ENCODE results near the gene HYCC2.
"Not testable (repeated sequence)": the region's sequence is repeated elsewhere in the genome, so short reads cannot be mapped to it uniquely, and the experiment has no call there.

The HYCC2 gene

DNA sequence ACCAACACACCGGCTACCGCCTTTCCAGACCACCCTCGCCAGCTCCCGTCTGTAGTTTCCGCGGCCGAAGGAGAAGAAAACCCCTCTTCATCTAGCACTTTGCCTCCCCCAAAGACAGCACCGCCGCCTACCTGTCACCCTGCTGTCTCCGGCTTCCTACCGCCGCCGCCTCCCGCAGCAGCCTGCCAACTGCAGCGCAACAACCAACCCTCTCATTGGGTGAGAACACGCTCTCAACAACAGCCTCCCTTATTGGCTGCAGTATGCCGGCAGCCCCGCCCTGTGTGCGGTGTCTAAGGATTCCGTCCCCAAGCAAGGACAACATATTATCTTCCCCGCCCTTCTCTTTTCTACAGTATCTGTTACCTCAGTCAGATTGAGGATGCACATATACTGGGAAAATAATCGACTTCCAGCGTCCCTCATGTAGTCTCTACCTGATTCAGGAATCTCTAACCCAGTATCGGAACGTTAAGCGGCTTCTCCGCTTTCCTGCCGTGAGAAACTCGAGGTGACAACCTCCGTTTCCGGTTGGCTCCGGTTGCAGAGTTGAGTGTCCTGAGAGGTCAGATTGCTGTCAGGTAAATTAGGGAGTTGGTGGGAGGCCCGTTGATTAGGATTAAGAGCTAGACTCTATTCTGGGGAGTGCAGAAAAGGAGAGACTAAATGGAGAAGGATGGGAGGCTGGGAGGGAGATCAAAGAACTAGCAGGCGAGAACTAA lies at the start of gene HYCC2, which contains the start of gene NDUFB3:
Gene HYCC2, minus strand, starts transcription at position 193 of the 722 bp plus-strand sequence. CDS start 47,662 bp downstream, outside the sequence.
Gene NDUFB3, plus strand, starts transcription at position 523 of the 722 bp plus-strand sequence. CDS start 6,882 bp downstream, outside the sequence.
- peak; percentile 80 for DNase-seq (ENCODE audit: low read depth, low spot score)

DNA sequence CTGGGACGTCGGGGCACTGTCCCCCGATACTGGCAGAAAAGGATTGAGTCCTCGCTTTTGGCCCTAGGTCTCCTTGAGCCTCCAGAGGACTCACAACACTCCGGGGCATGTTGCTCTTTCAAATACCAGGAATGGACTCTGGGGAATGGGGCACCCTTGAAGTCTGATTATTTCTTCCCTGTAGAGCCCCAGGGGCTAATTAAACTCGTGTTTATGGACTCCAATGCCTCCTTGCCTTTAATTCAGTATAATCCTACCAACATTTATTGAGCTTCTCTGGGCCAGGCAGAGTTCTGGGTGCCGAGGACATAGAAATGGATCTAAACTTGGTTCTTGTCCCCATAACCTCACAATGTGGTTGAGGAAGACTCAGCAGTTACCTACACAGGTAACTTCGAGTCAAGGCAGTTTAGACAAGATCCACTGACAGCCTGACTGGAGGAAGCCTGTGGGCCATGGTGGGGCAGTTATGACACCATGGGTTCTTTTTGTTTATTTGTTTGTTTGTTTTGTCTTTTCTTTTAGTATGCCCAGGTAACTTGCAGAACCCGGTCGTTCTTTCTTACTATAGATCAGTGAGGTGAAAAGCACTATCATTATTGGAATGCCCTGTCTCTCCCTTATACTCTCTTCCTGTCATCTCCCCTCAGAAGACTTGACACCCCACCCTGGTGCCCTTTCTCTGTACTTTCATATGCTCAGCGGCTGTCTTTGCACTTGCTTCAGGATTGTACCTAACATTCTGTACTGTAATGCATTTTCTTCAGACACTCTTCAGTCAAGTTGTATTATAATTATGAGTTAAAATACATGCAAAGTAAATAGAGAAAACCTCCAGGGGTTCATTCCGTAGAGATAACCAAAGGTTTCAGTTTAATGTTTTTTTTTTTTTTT lies 47.7 kb upstream of the HYCC2 start:
- DNase-seq (ENCODE audit: low read depth, low spot score), result no peak

DNA sequence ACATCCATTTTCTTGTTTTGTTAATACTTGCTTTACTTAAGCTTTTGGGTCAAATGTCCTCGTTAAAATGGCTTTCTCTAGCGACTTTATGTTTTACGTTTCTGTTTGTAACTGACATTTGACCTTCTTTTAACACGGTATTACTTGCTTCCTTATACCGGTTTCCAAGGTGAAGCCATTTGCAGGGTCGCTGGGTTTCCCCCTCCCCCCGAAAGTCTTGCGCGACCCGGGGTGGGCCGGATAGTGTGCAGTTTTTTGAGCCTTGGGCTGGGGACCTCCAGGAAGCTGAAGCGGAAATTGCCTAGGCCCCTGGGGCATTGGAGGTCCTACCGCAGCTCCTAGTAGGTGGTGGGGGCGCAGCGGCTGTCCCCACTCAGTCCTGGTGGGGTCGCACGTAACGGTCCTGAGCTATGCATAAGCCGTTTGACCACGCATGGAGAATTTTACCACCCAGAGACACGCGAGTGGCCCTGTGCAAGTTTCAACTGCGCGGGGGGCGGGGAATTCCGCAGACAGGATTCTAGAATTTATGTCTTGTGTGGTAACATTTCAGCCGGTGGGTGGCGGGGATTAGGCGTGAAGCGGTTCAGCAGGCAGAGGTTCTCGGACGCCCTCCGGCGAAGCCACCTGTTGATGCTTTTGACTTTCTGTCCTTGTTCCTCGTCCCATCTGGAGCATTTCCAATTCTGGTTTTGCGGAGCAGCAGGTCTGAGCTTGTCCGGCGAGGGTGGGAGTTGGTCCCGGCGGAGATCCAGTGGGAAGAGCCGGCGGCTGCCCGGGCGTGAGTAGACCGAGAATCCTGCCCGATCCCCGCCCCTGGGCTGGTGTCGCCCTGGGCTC lies 46.9 kb upstream of the HYCC2 start:
- DNase-seq (ENCODE audit: low read depth, low spot score), result no peak

DNA sequence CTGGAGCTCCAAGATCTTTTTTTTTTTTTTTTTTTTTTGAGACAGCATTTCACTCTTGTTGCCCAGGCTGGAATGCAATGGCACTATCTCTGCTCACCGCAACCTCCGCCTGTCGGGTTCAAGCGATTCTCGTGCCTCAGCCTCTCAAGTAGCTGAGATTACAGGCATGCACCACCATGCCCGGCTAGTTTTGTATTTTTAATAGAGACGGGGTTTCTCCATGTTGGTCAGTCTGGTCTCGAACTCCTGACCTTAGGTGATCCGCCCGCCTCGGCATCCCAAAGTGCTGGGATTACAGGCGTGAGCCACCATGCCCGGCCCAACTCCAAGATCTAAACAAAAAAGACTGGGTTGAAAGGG lies 46.2 kb upstream of the HYCC2 start:
- not testable (repeated sequence) for DNase-seq (ENCODE audit: low read depth, low spot score)

DNA sequence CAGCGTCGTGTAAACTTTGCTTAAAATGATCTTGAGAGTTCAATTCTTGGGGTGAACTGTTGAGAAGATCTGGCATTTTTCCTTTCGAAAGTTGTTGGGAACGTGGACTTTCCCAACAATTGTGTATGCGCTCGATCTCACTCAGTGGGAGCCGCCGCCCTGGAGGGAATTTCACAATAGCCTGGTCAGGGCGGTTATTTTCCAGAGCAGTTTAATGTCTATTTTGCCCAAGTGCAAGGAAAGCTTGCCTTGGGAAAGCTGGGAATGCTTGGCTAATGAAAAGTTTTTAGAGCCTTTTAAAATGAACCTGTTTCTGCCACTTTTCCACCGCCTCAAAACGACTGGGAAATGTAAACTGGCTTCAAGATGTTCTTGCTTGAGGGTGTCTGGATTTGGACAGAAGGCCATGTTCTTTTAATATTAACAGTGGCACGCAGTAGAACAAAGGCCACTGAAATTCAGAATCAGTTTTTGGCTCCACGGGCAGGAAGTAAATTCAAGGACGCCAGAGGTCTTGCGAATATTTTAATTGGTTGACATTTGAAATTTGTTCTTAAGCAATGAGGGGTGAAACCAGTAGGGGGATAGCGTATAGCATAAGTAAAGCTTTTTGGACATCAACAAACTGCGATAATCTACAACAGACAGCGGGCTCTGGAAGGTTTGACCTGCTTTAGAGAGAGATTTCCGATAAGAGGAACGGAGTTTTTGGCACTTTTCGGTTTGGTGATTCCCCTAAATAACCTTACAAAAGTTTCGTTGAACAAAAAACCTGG lies 45.7 kb upstream of the HYCC2 start:
- no peak for DNase-seq (ENCODE audit: low read depth, low spot score)

DNA sequence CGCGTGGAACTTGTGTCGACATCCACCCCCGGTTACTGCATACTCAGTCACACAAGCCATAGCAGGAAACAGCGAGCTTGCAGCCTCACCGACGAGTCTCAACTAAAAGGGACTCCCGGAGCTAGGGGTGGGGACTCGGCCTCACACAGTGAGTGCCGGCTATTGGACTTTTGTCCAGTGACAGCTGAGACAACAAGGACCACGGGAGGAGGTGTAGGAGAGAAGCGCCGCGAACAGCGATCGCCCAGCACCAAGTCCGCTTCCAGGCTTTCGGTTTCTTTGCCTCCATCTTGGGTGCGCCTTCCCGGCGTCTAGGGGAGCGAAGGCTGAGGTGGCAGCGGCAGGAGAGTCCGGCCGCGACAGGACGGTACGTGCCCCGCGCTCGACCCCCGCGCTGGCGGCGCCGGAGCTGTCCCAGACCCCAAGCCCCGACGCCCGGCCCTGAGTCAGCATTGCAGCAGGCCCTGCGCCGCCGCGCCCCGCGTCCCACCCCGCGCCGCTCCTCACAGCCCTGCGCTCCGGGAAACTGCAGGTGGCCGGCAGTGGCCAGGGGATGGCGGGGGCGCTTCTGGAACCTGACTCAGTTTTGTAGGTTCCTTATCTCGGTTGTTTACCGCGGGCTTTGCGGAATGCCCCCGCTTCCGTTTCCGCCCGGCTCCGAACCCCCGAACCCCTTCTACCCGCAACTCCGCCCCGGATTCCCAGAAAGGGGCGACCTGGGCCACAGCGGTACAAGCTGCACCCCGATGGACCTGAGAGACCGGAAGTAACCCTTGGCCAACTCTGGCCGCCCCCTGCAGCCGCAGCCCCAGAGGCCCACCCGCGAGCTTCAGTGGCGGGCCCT lies 44.9 kb upstream of the HYCC2 start, which contains the start of gene CFLAR:
Gene CFLAR, plus strand, starts transcription at position 50 of the 844 bp plus-strand sequence. CDS start 13,702 bp downstream, outside the sequence.
- no peak for DNase-seq (ENCODE audit: low read depth, low spot score)

DNA sequence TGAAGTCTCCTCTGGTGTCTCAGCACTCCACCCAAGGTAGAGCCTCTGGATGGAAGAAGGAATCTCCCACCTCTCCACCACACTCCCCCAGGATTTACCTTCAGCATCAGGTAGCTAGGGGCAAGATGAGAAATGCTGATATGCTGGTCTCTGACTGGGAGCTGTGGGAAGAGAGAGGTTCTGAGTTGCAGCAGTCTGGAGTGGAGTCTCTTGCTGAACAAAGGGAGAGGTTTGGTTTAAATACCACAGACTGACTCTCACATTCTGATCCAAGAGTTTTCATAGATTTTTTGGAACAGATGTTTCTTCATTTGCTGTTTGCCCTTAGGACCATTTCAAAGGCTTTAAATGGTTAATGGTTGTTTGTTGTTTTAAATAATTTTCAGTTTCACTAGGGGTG lies 43.4 kb upstream of the HYCC2 start:
- no peak for DNase-seq (ENCODE audit: low read depth, low spot score)

DNA sequence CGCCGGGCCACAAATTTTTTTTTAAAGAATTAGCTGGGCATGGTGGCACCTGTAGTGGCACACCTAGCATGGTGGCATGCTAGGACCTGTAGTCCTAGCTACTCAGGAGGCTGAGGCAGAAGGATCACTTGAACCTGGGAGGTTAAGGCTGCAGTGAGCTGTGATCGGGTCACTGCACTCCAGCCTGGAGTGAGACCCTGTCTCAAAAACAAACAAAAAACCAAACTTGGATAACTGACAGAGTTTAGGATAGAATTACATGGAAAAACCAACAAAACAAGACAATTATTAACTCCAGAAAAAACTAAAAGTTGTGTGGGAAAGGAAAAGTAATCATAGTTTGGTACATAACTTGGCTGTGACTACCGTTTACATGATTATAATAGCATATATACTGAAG lies 42.9 kb upstream of the HYCC2 start:
- no peak for DNase-seq (ENCODE audit: low read depth, low spot score)

DNA sequence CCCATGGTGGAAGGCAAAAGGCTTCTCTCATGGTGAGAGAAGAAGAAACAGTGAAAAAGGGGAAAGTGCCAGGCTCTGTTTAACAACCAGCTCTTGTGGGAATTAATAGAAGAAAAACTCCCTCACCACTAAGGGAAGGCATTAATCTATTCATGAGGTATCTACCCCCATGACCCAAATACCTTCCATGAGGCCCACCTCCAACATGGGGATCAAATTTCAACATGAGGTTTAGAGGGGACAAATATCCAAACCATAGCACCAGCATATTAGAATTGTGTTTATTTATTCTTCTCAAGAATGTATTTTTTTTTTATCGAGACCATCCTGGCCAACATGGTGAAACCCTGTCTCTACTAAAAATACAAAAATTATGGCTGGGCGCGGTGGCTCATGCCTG lies 39.6 kb upstream of the HYCC2 start:
- no peak for DNase-seq (ENCODE audit: low read depth, low spot score)

DNA sequence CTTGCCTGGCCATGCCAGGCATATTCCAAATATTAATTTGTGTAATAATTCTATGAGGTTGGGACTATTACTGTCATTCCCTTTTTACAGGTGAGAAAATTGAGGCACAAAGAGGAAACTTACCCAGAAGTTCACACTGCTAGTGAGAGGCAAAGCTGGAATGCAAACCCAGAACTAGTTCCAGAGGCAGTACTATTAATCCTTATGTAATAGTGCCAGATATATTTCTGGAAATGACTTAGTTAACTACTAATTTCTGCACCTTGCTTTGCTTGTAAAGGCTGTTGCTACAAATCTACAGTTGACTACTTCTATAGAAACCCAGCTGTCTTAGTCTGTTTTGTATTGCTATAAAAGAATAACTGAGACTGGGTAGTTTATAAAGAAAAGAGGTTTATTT lies 39.1 kb upstream of the HYCC2 start:
- no peak for DNase-seq (ENCODE audit: low read depth, low spot score)

DNA sequence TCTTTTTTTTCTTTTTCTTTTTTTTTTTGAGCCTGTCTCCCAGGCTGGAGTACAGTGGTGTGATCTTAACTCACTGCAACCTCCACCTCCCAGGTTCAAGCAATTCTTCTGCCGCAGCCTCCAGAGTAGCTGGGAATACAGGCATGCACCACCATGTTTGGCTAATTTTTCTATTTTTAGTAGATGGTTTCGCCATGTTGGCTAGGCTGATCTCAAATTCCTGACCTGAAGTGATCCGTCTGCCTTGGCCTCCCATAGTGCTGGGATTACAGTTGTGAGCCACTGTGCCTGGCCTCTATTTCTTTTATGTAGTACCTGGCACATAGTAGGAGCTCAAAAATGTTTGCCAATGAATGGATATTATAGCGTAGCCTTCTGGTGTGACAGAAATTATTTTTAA lies 37.7 kb upstream of the HYCC2 start:
- no peak for DNase-seq (ENCODE audit: low read depth, low spot score)

DNA sequence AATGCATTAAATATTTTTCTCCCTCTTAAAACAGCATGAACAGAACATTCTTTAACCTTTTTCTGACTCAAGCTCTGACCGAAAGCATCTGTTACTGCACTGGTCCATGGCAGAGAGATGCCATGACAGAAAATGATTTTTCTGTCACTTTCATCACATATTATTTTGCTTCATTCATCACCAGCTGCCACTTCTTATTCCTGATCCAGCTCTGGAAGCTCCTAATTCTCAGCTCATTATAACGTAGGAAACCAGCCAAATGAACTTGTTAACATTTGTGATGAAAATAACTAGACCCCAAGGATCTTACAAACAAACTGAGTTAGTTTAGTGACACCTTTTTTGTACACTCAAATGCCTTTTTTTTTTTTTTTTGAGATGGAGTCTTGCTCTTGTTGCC lies 36.9 kb upstream of the HYCC2 start:
- DNase-seq (ENCODE audit: low read depth, low spot score), result no peak

DNA sequence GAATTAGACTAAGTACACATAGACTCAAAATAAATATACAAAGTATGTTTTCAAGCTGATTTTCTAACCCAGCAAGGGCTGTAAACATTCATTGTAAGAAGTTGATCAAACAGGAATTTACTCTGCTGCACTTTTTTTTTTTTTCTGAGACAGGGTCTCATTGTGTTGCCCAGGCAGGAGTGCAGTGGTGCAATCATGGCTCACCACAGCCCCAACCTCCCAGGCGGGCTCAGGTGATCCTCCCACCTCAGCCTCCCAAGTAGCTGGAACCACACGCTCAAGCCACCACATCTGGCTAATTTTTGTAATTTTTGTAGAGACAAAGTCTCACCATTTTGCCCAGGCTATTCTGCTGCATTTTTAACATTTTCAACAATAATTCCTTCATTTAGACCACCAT lies 36.2 kb upstream of the HYCC2 start:
- DNase-seq (ENCODE audit: low read depth, low spot score), result no peak

DNA sequence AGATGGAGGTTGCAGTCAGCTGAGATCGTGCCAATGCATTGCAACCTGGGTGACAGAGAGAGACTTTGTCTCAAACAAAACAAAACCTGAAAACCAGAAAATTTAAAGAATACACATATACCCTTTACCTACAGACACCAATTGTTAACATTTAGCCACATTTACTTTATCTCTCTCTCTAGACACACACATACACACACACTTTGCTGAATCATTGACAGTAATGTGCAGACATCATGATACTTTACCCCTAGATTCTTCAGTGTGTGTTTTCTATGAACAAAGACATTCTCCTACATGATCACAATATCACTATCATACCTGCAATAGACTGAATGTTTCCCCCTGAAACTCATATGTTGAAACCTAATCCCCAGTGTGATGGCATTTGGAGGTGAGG lies 34.3 kb upstream of the HYCC2 start:
- DNase-seq (ENCODE audit: low read depth, low spot score), result no peak

DNA sequence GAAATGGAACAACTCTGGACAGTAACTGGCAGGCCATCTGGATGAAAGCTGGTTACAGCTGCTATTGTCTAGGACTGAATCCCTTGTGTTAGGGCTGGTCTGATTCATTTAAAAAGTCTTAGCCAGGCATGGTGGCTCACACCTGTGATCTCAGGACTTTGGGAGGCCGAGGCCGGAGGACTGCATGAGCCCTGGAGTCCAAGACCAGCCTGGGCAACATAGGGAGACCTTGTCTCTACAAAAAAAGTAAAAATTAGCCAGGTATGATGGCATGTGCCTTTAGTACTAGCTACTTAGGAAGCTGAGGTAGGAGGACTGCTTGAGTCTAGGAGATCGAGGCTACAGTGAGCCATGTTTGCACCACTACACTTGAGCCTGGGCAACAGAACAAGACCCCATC lies 29.0 kb upstream of the HYCC2 start:
- DNase-seq (ENCODE audit: low read depth, low spot score), result no peak

DNA sequence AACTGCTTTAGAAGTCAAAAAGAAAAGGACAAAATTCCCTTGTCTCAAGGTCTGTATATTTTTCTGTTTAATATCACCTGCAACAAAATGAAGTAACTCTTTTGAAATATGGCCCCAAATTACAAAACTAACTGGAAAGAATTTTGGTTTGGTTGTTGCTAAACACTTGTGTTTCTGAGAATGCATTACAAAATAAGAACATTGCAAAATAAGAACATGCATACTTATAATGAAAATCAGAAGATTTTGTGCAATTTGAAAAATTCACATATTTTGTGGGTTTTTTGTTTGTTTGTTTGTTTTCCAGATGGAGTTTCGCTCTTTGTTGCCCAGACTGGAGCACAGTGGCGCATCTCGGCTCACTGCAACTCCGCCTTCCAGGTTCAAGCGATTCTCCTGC lies 22.1 kb upstream of the HYCC2 start:
- no peak for DNase-seq (ENCODE audit: low read depth, low spot score)

DNA sequence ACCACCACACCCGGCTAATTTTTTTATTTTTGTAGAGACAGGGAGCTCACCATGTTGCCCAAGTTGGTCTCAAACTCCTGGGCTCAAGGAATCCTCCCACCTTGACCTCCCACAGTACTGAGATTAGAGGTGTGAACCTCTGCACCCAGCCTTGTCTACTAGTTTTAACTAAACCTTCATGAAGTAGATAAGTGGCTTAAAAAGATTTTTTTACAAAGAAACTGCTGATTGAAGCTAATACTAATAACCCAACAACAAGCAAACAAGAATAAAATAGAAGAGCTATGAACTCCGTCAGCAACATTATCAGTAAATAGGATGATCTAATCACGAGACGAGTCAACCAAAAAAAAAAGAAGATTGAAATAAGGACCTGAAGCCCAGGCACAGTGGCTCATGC lies 19.1 kb upstream of the HYCC2 start:
- DNase-seq (ENCODE audit: low read depth, low spot score), result no peak

DNA sequence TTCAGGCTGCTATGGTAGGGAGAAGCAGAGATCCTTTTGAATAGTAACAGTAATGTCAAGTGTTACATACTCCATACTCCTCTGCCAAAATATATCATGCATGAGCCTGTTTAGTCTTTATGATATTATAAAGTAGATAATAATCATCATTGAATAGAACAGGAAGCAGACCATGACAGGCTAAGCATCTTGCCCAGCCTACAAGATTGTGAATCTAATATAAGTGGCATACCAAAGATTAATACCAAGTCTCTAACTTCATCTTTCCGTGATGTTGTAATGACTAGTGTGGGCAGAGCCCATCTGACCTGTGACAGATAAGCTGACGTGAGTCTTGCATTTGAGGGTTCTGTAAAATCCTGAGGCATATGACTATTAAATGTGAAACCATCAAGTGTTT lies 13.4 kb upstream of the HYCC2 start:
- no peak for DNase-seq (ENCODE audit: low read depth, low spot score)

DNA sequence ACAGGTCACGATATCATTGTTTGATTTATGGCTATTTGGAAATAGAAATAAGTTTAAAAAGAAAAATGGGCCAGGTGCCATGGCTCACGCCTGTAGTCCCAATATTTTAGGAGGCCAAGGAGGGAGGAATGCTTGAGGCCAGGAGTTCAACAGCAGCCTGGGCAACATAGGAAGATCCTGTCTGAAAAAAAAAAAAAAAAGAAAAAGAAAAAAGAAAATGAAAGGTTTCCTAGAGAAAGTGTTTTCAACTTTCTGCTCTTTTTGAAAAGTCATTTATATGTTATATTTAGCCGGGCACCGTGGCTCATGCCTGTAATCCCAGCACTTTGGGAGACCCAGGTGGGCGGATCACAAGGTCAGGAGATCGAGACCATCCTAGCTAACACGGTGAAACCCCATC lies 3.5 kb upstream of the HYCC2 start:
- DNase-seq (ENCODE audit: low read depth, low spot score), result no peak

DNA sequence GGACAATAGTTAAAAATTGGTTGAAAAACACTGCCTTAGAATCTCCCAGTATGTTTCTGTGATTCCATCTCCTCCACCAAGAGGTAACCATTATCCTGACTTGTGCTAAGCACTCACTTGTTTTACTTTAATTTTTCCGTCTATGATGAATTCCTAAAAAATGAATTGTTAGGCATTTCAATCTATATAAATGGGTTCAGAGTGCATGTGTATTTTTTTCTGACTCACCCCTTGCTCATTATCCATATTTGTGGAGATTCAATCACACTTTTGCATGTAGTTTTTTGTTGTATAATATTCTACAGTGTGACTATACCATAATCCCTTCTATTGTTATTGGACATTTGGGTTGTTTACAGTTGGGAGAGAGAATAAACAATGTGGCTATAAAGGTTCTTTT lies 1.6 kb upstream of the HYCC2 start:
- DNase-seq (ENCODE audit: low read depth, low spot score), result no peak

All from iPS DF 19.7 (cell line).